Measurements from ENCODE around the gene CACNA1G. TPM values are rescaled to one million over a fixed set of nuclear protein-coding genes. Genes with fewer than 3 reads are reported as not detected.

Gene CACNA1G
- total RNA-seq, 2 experiments from 2014 or later, result not detected

DNA sequence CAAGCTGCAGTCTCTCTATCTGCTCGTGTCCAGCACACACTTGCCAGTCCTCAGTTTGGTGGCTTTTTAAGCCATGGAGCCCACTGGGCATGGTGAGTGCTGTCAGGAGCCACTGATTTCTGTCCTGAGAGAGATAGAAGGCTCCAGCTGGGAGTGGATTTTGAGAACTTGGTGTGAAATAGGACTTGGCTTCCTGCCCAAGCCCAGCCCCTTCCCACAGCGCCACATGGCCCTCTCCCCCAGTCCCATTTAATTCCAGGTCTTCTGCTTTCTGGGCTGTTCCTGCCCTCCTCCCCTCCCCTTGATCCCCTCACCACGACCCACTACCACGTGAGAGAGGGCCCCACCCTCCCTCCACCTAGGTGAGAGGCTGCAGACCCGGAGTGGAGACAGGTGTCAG is 59.7 kb downstream of the CACNA1G start:
- Histone ChIP-seq H3K4me3 (ENCODE audit: low read depth, low read length, poor library complexity, severe bottlenecking) (no peak overlapping the region), H3K79me2 (ENCODE audit: insufficient read depth, low read depth, low read length) (no peaks in the 10 kb centered on the region), H3K36me3 (ENCODE audit: insufficient read depth, low read length) (no peaks in the 10 kb centered on the region), H4K20me1 (ENCODE audit: insufficient read depth, low read length) (no peaks in the 10 kb centered on the region), H3K27ac (ENCODE audit: low read depth, low read length, poor library complexity, severe bottlenecking) (no peak overlapping the region), H3K9me3 (ENCODE audit: low read length) (no peaks in the 10 kb centered on the region), H3K4me1 (ENCODE audit: insufficient read depth, low read length, poor library complexity, severe bottlenecking) (no peaks in the 10 kb centered on the region), H2AFZ (ENCODE audit: low read length) (no peak overlapping the region), H3K9me2 (ENCODE audit: insufficient read depth, low read length) (no peaks in the 10 kb centered on the region), H3K4me2 (ENCODE audit: low read length) (no peak overlapping the region)
- CTCF ChIA-PET (ENCODE audit: unreplicated experiment), result interaction anchor here (1.0 kb wide), 1 partner anchor 12 kb away, joined by 3 read pairs; no protein-coding TSS in a partner anchor
- no peak for DNase-seq (ENCODE audit: low spot score)
- POLR2A ChIA-PET, result interaction anchor here (0.6 kb wide), 1 partner anchor 186 kb away, joined by 3 read pairs; no protein-coding TSS in a partner anchor
- intact Hi-C loops (cut with micrococcal nuclease; ENCODE audit: unreplicated experiment), result no loop called here
- no TSS peak for BruUV-seq (replicated peaks)
- TF ChIP-seq, protein P1, sequence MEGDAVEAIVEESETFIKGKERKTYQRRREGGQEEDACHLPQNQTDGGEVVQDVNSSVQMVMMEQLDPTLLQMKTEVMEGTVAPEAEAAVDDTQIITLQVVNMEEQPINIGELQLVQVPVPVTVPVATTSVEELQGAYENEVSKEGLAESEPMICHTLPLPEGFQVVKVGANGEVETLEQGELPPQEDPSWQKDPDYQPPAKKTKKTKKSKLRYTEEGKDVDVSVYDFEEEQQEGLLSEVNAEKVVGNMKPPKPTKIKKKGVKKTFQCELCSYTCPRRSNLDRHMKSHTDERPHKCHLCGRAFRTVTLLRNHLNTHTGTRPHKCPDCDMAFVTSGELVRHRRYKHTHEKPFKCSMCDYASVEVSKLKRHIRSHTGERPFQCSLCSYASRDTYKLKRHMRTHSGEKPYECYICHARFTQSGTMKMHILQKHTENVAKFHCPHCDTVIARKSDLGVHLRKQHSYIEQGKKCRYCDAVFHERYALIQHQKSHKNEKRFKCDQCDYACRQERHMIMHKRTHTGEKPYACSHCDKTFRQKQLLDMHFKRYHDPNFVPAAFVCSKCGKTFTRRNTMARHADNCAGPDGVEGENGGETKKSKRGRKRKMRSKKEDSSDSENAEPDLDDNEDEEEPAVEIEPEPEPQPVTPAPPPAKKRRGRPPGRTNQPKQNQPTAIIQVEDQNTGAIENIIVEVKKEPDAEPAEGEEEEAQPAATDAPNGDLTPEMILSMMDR (conservative IDR thresholded peaks at IDR 0.05; ENCODE audit: low read length), result no peak
- TF ChIP-seq EZH2phosphoT487 (IDR thresholded peaks at IDR 0.05; ENCODE audit: borderline replicate concordance, low read depth, low read length), result no peak

DNA sequence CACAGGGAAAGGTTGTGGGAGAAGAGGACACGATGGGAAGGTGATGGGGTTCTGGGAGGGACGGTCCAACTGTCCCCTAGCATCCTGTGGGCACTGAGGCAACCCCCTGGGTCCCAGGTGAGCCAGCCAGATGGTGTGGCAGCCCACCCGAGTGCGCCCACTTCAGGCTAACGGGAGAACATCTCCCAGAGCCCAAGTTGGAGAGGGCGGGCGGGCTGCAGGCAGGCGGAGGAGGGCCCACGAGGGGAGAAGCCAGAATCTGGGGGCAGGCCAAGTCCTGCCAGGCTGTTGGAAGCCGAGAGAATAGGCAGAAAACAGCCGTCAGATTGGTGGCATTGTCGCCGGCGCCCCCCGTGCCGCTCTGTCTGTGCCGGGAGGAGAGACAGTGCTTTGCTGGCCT is 60.3 kb downstream of the CACNA1G start:
- H3K4me3 ChIP-seq (ENCODE audit: low read depth, low read length, poor library complexity, severe bottlenecking), result no peak overlapping the region
- BruUV-seq (replicated peaks), result no TSS peak
- no peaks in the 10 kb centered on the region for H3K4me1 ChIP-seq (ENCODE audit: insufficient read depth, low read length, poor library complexity, severe bottlenecking)
- H2AFZ ChIP-seq (ENCODE audit: low read length), result no peak overlapping the region
- ChIA-PET CTCF (ENCODE audit: unreplicated experiment) (interaction anchor here (1.0 kb wide), 1 partner anchor 12 kb away, joined by 3 read pairs; no protein-coding TSS in a partner anchor), POLR2A (interaction anchor here (0.6 kb wide), 1 partner anchor 142 kb away, joined by 6 read pairs; no protein-coding TSS in a partner anchor)
- no peaks in the 10 kb centered on the region for H3K36me3 ChIP-seq (ENCODE audit: insufficient read depth, low read length)
- no peaks in the 10 kb centered on the region for H3K9me2 ChIP-seq (ENCODE audit: insufficient read depth, low read length)
- intact Hi-C loops (cut with micrococcal nuclease; ENCODE audit: unreplicated experiment), result no loop called here
- no peaks in the 10 kb centered on the region for H3K9me3 ChIP-seq (ENCODE audit: low read length)
- peak; percentile 17 for DNase-seq (ENCODE audit: low spot score)
- TF ChIP-seq, protein P1 (conservative IDR thresholded peaks at IDR 0.05; ENCODE audit: low read length), result peak; percentile 63
- TF ChIP-seq EZH2phosphoT487 (IDR thresholded peaks at IDR 0.05; ENCODE audit: borderline replicate concordance, low read depth, low read length), result no peak
- H3K4me2 ChIP-seq (ENCODE audit: low read length), result no peak overlapping the region
- H3K79me2 ChIP-seq (ENCODE audit: insufficient read depth, low read depth, low read length), result no peaks in the 10 kb centered on the region
- no peak overlapping the region for H3K27ac ChIP-seq (ENCODE audit: low read depth, low read length, poor library complexity, severe bottlenecking)
- H4K20me1 ChIP-seq (ENCODE audit: insufficient read depth, low read length), result no peaks in the 10 kb centered on the region

DNA sequence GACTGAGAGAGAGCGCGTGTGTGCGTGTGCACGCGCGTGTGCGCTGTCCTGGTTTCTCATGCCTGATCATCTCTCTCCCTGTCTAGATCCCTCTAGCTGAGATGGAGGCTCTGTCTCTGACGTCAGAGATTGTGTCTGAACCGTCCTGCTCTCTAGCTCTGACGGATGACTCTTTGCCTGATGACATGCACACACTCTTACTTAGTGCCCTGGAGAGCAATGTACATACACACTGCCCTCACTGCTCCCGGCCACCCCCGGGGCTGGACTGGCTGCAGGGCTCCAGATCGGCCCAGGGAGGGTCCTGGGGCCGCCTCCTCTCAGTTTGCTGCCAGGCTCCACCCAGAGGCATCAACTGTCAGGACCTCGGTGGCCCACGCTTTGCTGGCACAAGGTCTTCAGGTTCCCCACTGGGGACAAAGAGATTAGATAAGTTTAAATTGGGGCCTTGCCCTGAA is 61.1 kb downstream of the CACNA1G start:
- no peak for TF ChIP-seq EZH2phosphoT487 (IDR thresholded peaks at IDR 0.05; ENCODE audit: borderline replicate concordance, low read depth, low read length)
- TF ChIP-seq, protein P1 (conservative IDR thresholded peaks at IDR 0.05; ENCODE audit: low read length), result no peak
- POLR2A ChIA-PET, result interaction anchor here (0.6 kb wide), 1 partner anchor 142 kb away, joined by 6 read pairs; no protein-coding TSS in a partner anchor
- no peaks in the 10 kb centered on the region for H3K4me1 ChIP-seq (ENCODE audit: insufficient read depth, low read length, poor library complexity, severe bottlenecking)
- H3K4me3 ChIP-seq (ENCODE audit: low read depth, low read length, poor library complexity, severe bottlenecking), result no peak overlapping the region
- no TSS peak for BruUV-seq (replicated peaks)
- no peaks in the 10 kb centered on the region for H3K79me2 ChIP-seq (ENCODE audit: insufficient read depth, low read depth, low read length)
- no peaks in the 10 kb centered on the region for H4K20me1 ChIP-seq (ENCODE audit: insufficient read depth, low read length)
- no peaks in the 10 kb centered on the region for H3K9me2 ChIP-seq (ENCODE audit: insufficient read depth, low read length)
- CTCF ChIA-PET (ENCODE audit: unreplicated experiment), result no interaction called here
- intact Hi-C loops (cut with micrococcal nuclease; ENCODE audit: unreplicated experiment), result no loop called here
- DNase-seq (ENCODE audit: low spot score), result no peak
- H3K4me2 ChIP-seq (ENCODE audit: low read length), result no peak overlapping the region
- no peaks in the 10 kb centered on the region for H3K36me3 ChIP-seq (ENCODE audit: insufficient read depth, low read length)
- no peak overlapping the region for H2AFZ ChIP-seq (ENCODE audit: low read length)
- no peak overlapping the region for H3K27ac ChIP-seq (ENCODE audit: low read depth, low read length, poor library complexity, severe bottlenecking)
- no peaks in the 10 kb centered on the region for H3K9me3 ChIP-seq (ENCODE audit: low read length)
